Ishikawa (cell line): Measurements from ENCODE around the gene RNASEH1.

Experiments
- CEBPB ChIP-seq: IDR thresholded peaks from 2 replicates; pipeline ENCODE4 v1.6.1; 2012
- CREB1 ChIP-seq: IDR thresholded peaks from 2 replicates; pipeline ENCODE4 v1.6.1; 2012; ENCODE audit warnings: low read depth
- EGR1 ChIP-seq: IDR thresholded peaks from 2 replicates; pipeline ENCODE4 v1.6.1; 2012
- EP300 ChIP-seq: IDR thresholded peaks from 2 replicates; pipeline ENCODE4 v1.6.1; 2012; ENCODE audit warnings: borderline replicate concordance
- FOXM1 ChIP-seq: IDR thresholded peaks from 2 replicates; pipeline ENCODE4 v1.6.1; 2012; ENCODE audit warnings: low read depth, borderline replicate concordance
- MAX ChIP-seq: IDR thresholded peaks from 2 replicates; pipeline ENCODE4 v1.6.1; 2012
- NFIC ChIP-seq: IDR thresholded peaks from 2 replicates; pipeline ENCODE4 v1.6.1; 2012
- RAD21 ChIP-seq: IDR thresholded peaks from 2 replicates; pipeline ENCODE4 v1.6.1; 2012; ENCODE audit warnings: low read depth
- REST ChIP-seq: IDR thresholded peaks from 2 replicates; pipeline ENCODE4 v1.6.1; 2012; ENCODE audit warnings: low read depth, mild to moderate bottlenecking
- TAF1 ChIP-seq: IDR thresholded peaks from 2 replicates; pipeline ENCODE4 v1.6.1; 2012; ENCODE audit warnings: low read depth, mild to moderate bottlenecking
- TCF12 ChIP-seq: IDR thresholded peaks from 2 replicates; pipeline ENCODE4 v1.6.1; 2012; ENCODE audit warnings: low read depth
- TEAD4 ChIP-seq: IDR thresholded peaks from 2 replicates; pipeline ENCODE4 v1.6.1; 2012
- USF1 ChIP-seq: IDR thresholded peaks from 2 replicates; pipeline ENCODE4 v1.6.1; 2012
- YY1 ChIP-seq: IDR thresholded peaks from 2 replicates; pipeline ENCODE4 v1.6.1; 2012; ENCODE audit warnings: low read depth
- ZBTB7A ChIP-seq: IDR thresholded peaks from 2 replicates; pipeline ENCODE4 v1.6.1; 2012; ENCODE audit warnings: low read depth

Gene RNASEH1

GRCh38 chr2:3604207-3604877, 46.2 kb upstream of the RNASEH1 start:
- no peak for TF ChIP-seq EGR1
- TF ChIP-seq ZBTB7A, result no peak
- TF ChIP-seq USF1, result no peak
- no peak for TF ChIP-seq RAD21
- TF ChIP-seq REST, result no peak
- no peak for TF ChIP-seq YY1
- no peak for TF ChIP-seq EP300
- TF ChIP-seq TEAD4, result no peak
- TF ChIP-seq CREB1, result no peak

- no peak for TF ChIP-seq TCF12
- no peak for TF ChIP-seq EP300
- TF ChIP-seq EGR1, result no peak
- TF ChIP-seq YY1, result no peak
- no peak for TF ChIP-seq ZBTB7A
- no peak for TF ChIP-seq NFIC
- TF ChIP-seq TAF1, result no peak
- TF ChIP-seq RAD21, result no peak
- TF ChIP-seq FOXM1, result no peak
- no peak for TF ChIP-seq TEAD4
- no peak for TF ChIP-seq CREB1
- TF ChIP-seq REST, result no peak
- TF ChIP-seq CEBPB, result no peak
- TF ChIP-seq USF1, result no peak
- TF ChIP-seq MAX, result no peak
Measured at GRCh38 chr2:3603536-3604206, 45.5 kb upstream of the RNASEH1 start.

- TF ChIP-seq RAD21 (no peak), FOXM1 (no peak), REST (no peak), USF1 (no peak), TAF1 (no peak)
Measured at GRCh38 chr2:3602553-3603339, 44.6 kb upstream of the RNASEH1 start.

- TF ChIP-seq CEBPB (no peak), YY1 (no peak), NFIC (no peak), USF1 (no peak), RAD21 (no peak), CREB1 (no peak), ZBTB7A (no peak), EP300 (no peak), EGR1 (no peak), REST (no peak), FOXM1 (no peak), MAX (no peak), TCF12 (no peak), TEAD4 (no peak), TAF1 (no peak)
Measured at GRCh38 chr2:3601561-3602271, 43.6 kb upstream of the RNASEH1 start.
